NCI-H1417 (cell line): ENCODE data around the gene SCFD2.
"Not testable (repeated sequence)": the region's sequence is repeated elsewhere in the genome, so short reads cannot be mapped to it uniquely, and the experiment has no call there.

Experiments used
- DNase-seq, 3 experiments: peaks; one replicate each; lab custom pipeline; 2025; lab: John Stamatoyannopoulos, UW

Gene SCFD2

DNA sequence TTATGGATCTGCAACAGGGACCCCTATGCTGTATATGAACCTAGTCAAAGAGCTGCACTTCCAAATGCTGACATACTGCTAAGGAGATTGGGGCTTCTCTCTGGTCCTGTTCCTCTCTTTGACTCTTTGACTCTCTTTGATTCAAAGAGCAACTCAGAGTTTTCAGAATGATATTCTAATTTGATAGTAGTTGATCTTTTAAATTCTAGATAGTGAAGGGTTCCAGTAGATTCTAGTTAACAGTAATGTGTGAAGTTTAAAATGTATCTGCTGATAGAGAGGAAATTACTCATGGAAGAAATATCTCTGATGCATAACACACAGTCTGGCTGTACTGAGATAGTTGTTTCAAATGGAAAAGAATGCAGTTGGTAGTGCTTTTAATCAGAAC is 264.7 kb downstream of the SCFD2 start:
- no peak for DNase-seq

DNA sequence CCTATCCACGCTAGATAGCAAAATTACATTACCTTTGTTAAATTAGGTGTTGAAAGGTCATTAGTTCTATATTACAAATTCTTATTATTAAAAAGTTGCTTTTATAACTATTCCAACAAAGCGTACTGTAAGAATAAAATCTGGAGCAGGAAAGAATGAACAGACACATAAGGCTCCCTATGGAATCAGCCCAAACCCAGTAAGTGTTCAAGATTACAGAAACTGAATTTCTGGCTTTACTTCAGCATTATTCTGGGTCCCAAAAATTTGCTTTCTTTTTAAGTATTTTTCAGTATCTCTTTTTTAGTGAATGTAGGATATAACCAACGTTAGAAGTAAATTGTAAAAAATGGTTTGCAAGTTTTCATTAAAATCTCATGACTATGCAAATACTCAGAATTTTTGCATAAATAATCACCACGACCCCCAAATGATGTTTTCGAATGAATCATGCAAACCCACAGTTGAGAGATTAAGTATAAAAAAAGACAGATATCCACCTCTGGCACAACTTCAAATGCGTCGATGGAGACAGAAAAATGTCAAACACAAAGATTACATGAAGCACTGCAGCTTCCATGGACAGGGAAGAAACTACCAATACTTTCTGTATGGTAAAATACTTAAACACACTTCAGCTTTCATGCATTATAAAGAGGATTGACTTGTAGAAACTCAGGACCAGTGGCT is 265.2 kb downstream of the SCFD2 start:
- no peak for DNase-seq

DNA sequence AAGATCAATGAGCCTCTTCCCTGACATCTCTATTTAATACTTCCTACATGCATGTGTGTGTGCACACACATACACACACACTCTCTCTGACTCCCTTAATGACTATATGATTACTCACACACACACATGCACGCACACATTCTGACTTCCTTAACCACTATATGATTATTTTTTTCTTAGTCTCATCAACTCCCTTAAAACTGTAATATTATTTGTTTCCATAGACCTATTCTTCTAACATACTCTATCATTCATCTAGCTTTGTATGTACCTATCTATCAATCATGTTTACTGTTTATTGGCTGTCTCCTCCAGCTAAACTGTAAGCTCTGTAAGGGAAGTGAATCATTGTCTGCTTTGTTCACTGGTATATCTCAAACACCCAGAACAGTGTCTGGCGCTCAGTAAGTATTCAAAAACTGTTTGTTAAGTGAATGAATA is 267.2 kb downstream of the SCFD2 start:
- no peak for DNase-seq

DNA sequence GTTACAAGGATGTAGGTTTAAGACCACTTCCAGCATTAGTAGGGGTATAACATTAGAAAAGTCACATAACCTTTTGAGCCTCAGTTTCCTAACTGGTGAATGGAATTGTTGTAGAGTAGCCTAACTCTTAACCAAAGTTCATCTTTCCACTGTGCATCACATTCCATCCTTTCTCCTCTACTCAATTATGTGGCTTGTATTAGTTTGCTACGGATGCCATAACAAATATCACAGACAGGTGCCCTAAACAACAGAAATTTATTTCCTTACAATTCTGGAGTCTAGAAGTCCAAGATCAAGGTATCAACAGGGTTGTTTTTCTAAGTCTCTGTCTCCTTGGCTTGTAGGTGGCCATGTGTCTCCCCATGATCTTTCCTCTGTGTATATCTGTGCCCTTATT is 271.8 kb downstream of the SCFD2 start:
- DNase-seq: no peak

DNA sequence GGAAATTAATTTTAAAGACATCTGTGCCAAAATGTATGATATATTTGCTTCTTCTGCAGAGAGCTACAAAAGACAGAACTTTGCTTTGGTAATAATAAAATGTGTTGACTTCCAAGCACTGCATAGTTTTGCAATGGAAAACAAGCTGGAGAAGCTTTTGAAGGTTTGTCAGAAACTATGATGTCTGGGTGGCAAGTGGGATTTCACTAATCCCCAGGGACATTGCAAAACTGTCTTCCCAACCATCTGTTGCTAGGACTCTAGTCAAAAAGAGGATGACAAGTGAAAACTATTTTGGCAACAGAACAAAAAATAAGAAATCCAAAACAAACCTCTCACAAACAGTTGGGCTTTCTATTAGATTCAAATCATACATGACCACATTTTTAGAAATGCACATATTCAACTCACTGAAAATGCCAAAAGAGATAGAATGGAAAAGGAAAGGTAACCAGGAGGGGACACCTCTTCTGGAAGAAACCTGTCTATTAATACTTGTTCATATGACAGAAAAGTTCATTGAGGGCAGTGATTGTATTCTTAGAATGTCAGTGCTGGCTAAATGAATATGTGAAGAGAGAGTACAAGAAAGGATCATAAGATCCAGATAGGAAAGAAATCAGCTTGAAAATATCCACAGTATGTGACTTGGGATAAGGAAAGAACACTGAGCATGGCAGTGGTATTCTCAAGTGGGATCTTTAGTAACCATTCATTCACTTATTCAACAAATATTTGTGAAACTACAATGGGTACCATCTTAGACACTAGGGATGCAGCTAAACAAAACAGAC is 275.7 kb downstream of the SCFD2 start:
- DNase-seq: no peak

DNA sequence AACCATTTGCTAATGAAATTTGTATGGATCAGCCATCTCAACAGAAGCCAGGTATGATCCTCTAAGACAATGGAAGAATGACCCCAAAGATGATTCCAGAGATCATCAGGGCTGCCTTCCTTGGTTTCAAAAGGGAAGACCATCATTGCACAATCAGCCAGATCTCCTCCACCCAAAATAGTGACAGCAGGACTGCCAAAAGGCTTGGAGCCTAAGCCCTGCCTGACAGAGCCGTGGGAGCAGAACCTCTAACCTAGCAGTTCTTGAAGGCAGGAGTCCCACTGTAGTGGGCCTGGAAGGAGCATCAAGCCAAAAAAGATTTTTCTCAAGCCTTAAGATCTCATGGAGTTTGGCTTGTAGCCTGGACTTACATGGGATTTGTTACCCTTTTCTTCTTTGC is 277.7 kb downstream of the SCFD2 start:
- DNase-seq: no peak

DNA sequence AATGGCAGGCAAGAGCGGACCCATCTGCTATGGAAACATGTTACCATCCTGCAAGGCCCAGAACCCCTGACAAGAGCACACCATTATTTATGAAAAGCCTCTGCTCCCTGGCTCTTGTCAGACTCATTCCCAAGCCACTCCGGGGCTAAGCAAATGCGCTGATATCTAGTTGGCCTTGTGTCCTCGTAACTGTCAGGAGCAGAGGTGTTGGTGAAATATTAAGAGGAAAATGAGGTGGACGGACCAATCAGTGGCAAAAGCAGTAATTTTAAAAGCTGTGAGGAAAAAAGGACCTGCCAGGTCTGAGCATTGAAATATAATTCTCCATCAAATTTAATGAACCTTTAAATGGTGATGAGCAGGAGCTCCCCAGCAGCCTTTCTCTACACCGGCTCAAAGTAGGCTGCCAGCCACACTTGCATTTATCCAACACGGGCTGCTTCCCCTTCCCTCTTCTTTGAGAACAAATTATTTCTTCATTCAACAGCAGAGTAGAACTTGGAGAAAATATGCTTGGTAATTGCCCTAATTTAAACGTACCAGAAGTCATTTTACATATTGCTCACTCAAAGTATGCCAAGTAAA is 289.4 kb downstream of the SCFD2 start:
- DNase-seq: no peak

DNA sequence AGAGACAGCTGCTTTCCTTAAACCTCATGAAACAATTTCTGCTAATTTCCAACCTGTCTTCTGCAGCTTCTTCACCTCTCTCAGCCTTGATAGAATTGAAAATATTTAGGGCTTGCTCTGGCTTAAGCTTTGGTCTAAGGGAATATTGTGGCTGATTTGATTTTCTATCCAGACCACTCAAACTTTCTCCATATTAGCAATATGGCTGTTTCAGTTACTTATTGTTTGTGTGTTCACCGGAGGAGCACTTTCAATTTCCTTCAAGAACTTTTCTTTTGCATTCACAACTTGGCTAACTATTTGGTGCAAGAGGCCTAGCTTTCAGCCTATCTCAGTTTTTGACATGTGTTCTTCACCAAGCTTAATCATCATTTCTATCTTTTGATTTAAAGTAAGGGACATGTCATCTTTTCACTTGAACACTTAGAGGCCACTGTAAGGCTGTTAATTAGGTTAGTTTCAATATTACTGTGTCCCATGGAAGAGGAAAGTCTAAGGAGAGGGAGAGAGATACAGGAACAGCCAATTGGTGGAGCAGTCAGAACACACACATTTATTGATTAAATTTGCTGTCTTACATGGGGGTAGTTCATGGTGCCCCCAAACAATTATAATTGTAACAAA is 290.6 kb downstream of the SCFD2 start:
- DNase-seq: no peak

DNA sequence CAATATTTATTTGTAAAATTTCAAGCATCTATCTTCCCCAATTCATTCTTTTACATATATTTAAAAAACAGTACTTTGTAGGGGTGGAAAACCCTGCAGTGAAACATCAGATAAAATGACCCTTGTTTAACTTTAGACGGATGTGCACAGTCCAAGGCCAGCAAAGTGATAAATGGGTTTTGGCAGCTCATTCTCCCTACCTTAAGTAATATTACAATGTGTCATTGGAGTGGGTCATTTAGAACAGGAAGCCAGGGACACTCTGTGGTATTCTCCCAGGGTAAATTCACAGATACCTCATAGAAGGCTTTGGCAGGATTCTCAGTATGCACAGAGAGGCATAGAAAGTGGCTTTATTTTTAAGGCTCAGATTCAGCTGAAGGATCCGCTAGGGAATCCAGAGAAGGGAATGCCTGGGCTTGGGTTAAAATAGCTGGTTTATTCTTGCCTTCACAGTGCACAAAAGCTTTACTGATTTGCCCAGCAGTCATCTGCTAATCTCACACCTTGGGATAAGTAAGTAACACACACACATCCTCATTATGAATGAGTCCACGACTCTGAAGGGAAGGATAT is 297.0 kb downstream of the SCFD2 start:
- DNase-seq: no peak

DNA sequence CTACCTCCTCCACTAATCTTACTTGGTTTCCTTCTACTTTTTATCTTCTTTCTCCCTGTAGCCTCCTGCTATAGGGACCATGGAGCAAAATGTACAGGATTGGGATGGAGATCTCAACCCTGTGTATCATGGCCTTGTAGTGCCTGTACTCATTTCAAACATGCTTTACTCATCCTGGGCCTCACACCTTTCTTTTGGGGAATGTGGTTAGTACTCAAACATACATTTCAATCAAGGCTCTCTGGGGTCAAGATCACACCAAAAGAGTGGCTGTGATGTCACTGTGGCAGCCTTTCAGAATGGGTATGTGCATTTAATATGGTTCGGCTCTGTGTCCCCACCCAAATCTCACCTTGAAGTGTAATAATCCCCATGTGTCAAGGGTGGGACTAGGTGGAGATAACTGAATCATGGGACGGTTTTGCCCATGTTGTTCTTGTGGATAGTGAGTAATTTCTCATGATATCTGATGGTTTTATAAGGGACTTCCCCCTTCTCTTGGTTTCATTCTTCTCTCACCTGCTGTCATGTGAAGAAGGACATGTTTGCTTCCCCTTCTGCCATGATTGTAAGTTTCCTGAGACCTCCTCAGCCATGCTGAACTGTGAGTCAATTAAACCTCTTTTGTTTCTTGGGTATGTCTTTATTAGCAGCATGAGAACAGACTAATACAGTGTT is 298.6 kb downstream of the SCFD2 start:
- no peak for DNase-seq

DNA sequence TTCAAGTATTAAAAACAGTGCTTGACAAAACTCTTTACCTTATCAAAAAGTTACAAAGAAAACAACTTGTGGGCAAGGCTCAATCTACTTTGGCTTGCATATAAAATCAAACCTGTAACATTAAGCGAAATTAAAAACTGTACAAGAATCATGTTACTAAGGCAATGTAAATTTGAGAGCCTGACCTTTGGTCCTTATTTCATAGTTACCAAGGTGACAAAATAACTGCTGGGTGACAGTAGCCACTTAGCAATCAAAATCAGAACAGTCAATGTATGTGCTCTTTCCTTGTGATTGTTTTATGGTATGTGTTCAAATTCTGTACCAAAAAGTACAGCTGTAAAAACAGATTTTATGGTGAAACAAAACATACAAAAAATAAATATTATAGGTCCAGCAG is 299.7 kb downstream of the SCFD2 start:
- DNase-seq: peak in 1 of 3 experiments; percentile 3

DNA sequence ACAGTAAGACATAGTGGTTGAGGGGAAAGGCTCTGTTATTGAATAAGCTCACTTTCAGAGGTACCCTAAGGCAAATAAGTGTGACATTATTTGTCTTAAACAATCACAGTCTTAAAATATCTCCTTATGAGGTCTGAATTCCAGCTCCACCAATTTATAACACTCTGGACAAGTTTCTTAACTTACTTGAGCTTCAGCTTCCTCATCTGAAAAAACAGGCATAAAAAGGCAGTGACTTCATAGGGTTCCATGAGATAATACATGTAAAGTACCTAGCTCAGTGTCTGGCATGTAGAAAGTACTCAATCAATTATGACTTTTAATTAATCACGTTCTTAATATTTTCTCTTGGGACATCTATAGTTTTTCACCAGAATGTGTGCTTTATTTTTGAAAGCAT is 301.3 kb downstream of the SCFD2 start:
- no peak for DNase-seq

DNA sequence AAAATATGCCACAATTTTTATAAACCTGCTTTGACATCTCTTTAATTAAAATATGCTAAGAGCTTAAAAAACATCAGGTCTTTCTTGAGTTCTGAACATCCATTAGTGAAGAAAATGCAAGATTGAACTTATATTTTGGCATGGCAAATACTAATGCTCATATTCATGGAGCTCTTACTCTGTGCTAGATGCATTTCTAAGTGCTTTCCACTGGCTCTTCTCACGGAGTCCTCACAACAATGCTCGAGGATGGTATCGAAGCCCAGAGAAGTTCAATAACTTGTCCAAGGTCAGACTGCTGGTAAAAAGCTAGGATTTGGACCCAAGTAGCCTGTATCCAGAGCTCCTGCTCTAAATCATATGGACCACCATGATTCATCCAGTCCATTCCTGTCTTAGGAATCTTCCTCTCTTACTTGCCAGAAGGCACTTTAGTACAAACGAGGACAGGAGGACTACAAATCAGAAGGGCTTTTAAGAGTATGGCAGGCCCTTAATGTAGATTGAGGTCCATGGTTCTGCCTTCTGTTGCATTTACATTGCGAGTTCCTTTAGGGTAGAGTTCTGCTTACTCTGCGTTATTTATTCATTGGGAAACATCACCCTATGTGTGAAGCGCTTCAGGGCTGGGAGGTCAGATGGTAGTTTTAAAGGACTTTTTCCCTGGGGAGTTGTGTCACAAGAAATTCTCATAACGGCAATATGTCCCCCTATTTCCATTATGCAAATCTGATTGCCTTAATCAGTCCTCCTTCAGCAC is 304.6 kb downstream of the SCFD2 start:
- DNase-seq: no peak

DNA sequence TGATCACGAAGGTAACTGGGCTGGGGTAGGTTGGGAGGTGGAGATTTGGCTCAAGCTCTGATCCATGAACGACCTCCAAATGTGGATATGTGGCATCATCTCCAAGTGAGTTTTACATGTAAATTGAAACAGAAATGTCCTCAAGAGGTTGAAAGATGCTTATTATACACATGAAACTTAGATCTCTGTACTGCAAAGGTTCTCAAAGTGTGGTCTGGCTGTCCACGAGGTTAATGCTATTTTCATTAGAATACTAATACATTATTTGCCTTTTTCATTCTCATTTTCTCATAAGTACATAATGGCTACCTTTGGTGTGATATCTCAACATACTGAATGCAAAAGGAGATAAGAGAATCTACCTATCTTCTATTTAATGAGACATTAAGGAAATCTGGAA is 305.6 kb downstream of the SCFD2 start:
- DNase-seq: no peak

DNA sequence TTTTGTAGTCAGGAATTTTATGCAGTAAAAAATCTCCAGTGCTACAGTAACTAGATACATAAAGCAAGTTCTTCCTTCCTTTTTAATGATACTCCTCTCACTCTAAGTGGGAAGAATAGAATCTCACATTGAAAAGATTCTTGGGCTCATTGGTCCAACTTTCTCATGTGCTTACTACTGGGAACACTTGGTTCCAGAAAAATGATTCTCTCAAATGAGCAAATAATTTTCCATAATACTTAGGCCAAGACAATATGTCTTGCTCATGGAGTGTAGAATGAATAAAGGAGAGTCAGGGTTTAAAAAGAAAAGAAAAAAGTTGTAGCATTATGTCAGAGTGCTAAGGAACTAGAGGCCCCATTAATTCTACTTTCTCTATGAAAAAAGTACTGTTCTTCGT is 306.0 kb downstream of the SCFD2 start:
- no peak for DNase-seq

DNA sequence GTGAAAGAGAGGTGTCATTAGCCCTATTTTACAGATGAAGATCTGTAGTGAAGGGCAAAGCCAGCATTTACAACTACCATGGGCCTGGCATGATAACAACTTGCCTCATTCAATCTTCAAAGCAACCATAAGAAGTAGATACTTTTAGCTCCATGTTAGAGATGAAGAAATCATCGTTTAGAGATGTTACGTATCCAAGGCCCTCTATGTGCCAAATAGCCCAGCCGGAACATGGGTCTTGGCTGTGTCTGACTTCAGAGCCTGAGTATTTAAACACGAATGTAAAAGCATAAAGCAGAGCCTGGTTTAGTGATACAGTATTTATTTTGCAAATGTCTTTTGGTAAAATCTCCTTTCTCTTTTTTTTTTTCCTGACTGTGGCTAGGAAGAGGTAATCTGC is 306.6 kb downstream of the SCFD2 start:
- DNase-seq: no peak

DNA sequence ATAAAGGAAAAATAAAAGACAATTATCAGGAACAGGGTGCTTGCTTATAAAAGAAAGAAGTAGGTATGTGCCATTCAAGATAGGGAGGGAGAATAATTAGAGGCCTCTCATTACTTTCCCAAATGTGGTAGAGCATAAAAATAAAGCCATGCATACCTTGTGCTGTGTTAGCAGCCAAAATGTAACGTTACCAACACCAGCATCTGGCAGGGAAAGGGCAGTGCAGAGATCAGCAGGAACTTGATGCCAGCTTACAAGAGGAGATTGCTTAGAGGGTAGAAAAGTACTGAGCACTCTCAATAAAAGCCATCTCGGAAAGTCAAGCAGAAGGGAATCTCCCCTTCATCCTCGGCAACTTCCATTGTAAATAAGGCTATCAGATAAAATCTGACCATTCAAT is 308.2 kb downstream of the SCFD2 start:
- DNase-seq: no peak

DNA sequence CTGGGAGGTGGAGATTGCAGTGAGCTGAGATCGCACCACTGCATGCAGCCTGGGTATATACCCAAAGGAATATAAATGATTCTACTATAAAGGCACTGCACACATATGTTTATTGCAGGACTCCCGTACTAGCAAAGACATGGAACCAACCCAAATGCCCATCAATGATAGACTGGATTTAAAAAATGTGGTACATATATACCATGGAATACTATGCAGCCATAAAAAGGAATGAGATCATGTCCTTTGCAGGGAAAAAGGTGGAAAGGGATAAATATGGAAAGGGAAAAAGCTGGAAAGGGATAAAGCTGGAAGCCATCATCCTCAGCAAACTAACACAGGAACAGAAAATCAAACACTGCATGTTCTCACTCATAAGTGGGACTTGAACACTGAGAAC is 308.8 kb downstream of the SCFD2 start:
- not testable (repeated sequence) for DNase-seq

DNA sequence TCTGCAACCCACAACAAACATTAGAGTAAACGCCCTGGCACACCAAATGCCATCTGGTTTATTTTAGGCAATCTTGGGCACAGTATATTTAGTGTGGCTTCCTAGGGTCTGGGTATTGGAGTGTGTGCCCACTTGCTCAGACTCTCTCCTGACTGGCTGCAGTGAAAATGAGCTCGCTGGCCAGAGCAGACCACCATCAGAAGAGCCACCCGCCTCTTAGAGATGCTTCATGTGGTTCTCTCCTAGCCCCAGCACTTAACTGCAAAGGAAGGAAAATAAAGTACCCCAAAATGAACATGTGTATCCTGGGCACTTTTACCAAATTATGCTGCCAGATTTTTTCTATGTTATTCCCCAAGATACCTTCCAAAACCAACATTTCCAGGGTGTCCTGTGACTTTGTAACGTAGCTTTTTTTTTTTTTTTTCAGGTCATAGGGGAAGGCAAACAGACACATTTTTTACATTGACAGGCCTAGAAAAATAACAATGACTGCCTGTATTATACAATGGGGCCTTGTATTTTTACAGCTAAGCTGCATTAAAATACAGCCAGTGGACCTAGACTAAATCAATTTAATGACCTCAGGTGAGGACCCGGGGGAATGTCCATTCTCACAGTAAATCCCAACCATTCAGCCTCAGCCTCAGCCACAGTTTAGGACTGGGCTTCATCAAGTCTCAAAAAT is 310.0 kb downstream of the SCFD2 start:
- DNase-seq: no peak

DNA sequence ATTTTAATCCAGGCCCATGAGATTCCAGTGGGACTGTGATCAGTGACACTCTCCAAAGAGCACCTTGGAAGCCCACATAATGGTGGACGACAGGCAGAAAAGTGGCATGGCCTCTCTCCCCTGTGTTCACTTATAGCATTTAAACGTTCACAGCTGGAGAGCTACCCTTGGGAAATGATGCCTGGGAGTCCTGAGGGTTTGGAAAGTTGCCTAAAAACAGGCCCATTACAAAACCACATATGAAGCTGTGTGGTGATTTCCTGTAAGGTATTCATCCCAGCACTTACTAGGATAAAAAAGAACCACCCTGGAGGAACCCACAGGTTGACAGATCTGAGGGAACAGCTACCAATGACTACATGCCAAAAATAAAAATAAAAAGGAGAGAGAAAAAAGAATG is 310.6 kb downstream of the SCFD2 start:
- peak in 1 of 3 experiments; percentile 17 for DNase-seq

DNA sequence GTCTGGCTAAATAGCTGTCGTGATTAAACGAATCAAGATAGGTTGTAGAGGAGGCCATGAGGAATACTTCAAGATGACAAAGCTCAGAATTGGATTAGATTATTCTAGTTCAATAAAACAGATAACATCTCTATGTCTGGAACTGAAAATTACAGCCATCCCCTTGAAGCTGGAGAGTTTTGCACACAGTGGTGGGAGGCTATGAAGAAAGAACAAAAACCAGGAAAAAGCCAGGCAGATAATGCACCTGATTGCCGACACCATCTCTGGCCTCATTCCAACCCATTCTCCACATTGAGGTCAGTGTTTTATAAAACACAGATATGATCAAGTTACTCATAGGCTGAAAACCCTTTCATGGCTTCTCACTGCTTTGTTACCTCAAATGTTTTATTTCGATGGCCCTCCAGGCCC is 315.5 kb downstream of the SCFD2 start:
- DNase-seq: no peak
